GM23338 (cell line): Measurements from ENCODE around the gene SLC13A4. TPM values are rescaled to one million over a fixed set of nuclear protein-coding genes. Genes with fewer than 3 reads are reported as not detected.

ENCODE experiments used
- ATAC-seq: fragments of 200-7000 bp; cut with Tn5 transposase; 3 replicates; pipeline ENCODE4 v1.9.1; 2020
- DNase-seq: peaks from one replicate; pipeline ENCODE4 v3.0.0-alpha.2; 2015; ENCODE audit warnings: low spot score
- H2AFZ ChIP-seq: fragments of 200-600 bp; sonication (generic); 2 replicates; pipeline ENCODE4 v1.8.0; 2016; ENCODE audit warnings: antibody characterized with exemption, mild to moderate bottlenecking, moderate library complexity
- H3F3A ChIP-seq: fragments of 200-600 bp; sonication (generic); replicated peaks from 2 replicates; pipeline ENCODE4 v1.8.0; 2017; ENCODE audit warnings: antibody characterized with exemption, mixed run types, low read depth
- H3K27ac ChIP-seq: fragments of 200-600 bp; sonication (generic); 2 replicates; pipeline ENCODE4 v1.6.1; 2016; ENCODE audit warnings: low read depth
- H3K27me3 ChIP-seq: fragments of 200-600 bp; sonication (generic); 2 replicates; pipeline ENCODE4 v1.8.0; 2016; ENCODE audit warnings: mild to moderate bottlenecking, mixed run types, moderate library complexity; ENCODE audit not compliant: insufficient read depth
- H3K36me3 ChIP-seq: fragments of 200-600 bp; sonication (generic); 2 replicates; pipeline ENCODE4 v1.8.0; 2016; ENCODE audit warnings: mild to moderate bottlenecking; ENCODE audit not compliant: insufficient read depth
- H3K4me1 ChIP-seq: fragments of 200-600 bp; sonication (generic); 2 replicates; pipeline ENCODE4 v1.8.0; 2016; ENCODE audit warnings: mild to moderate bottlenecking, moderate library complexity; ENCODE audit not compliant: insufficient read depth
- H3K4me2 ChIP-seq: fragments of 200-600 bp; sonication (generic); 2 replicates; pipeline ENCODE4 v1.7.1; 2017; ENCODE audit warnings: mixed run types
- H3K4me3 ChIP-seq: fragments of 200-600 bp; sonication (generic); 2 replicates; pipeline ENCODE4 v1.6.1; 2016; ENCODE audit warnings: mixed run types
- H3K79me2 ChIP-seq: fragments of 200-600 bp; sonication (generic); replicated peaks from 2 replicates; pipeline ENCODE4 v1.8.0; 2017; ENCODE audit warnings: mild to moderate bottlenecking; ENCODE audit not compliant: insufficient read depth
- H3K9me2 ChIP-seq: fragments of 200-600 bp; sonication (generic); 2 replicates; pipeline ENCODE4 v1.8.0; 2017; ENCODE audit not compliant: insufficient read depth
- H4K20me1 ChIP-seq: fragments of 200-600 bp; sonication (generic); replicated peaks from 2 replicates; pipeline ENCODE4 v1.8.0; 2017; ENCODE audit warnings: mild to moderate bottlenecking; ENCODE audit not compliant: insufficient read depth
- H3K27ac Mint-ChIP-seq: 2 replicates; pipeline ENCODE4 v1.8.0; 2020; ENCODE audit warnings: inconsistent platforms, mild to moderate bottlenecking, moderate library complexity, mixed read lengths
- H3K27me3 Mint-ChIP-seq: 3 replicates; pipeline ENCODE4 v1.8.0; 2022; ENCODE audit warnings: low read depth, mild to moderate bottlenecking, moderate library complexity, mixed read lengths, inconsistent platforms; ENCODE audit not compliant: insufficient read depth, poor library complexity
- H3K36me3 Mint-ChIP-seq: 3 replicates; pipeline ENCODE4 v1.8.0; 2021; ENCODE audit warnings: low read depth, mild to moderate bottlenecking, inconsistent platforms, moderate library complexity, mixed read lengths
- H3K4me1 Mint-ChIP-seq: 3 replicates; pipeline ENCODE4 v1.8.0; 2020; ENCODE audit warnings: mild to moderate bottlenecking, inconsistent platforms, mixed read lengths
- H3K4me3 Mint-ChIP-seq: 3 replicates; pipeline ENCODE4 v1.8.0; 2021; ENCODE audit warnings: moderate library complexity, mild to moderate bottlenecking, inconsistent platforms, mixed read lengths
- H3K9me3 Mint-ChIP-seq: 3 replicates; pipeline ENCODE4 v1.8.0; 2020; ENCODE audit warnings: moderate library complexity, mild to moderate bottlenecking, inconsistent platforms, mixed read lengths
- CREB1 ChIP-seq: fragments of 250-450 bp; sonication (Bioruptor Pico); IDR thresholded peaks from 2 replicates; pipeline ENCODE4 v1.5.0; 2020; ENCODE audit warnings: low read depth, mild to moderate bottlenecking, moderate library complexity
- EZH2 ChIP-seq: fragments of 200-600 bp; sonication (generic); IDR thresholded peaks from one replicate; pipeline ENCODE4 v1.8.0; 2017; ENCODE audit warnings: antibody characterized with exemption, mild to moderate bottlenecking, low read depth; ENCODE audit not compliant: unreplicated experiment
- EZH2phosphoT487 ChIP-seq: fragments of 200-600 bp; sonication (generic); IDR thresholded peaks from one replicate; pipeline ENCODE4 v1.8.1; 2018; ENCODE audit warnings: antibody characterized with exemption; ENCODE audit not compliant: unreplicated experiment
- JUNB ChIP-seq: IDR thresholded peaks from one replicate; pipeline ENCODE4 v1.6.1; 2016; ENCODE audit warnings: antibody characterized with exemption; ENCODE audit not compliant: unreplicated experiment
- NANOG ChIP-seq: IDR thresholded peaks from 2 replicates; pipeline ENCODE4 v1.6.1; 2016; ENCODE audit warnings: antibody characterized with exemption, borderline replicate concordance
- POLR2AphosphoS5 ChIP-seq: IDR thresholded peaks from 2 replicates; pipeline ENCODE4 v1.6.1; 2016; ENCODE audit warnings: antibody characterized with exemption, low read depth
- REST ChIP-seq: IDR thresholded peaks from one replicate; pipeline ENCODE4 v1.6.1; 2018; ENCODE audit warnings: antibody characterized with exemption; ENCODE audit not compliant: unreplicated experiment
- STAT1 ChIP-seq: IDR thresholded peaks from one replicate; pipeline ENCODE4 v1.6.1; 2016; ENCODE audit warnings: antibody characterized with exemption; ENCODE audit not compliant: unreplicated experiment
- ZNF114 ChIP-seq: fragments of 250-450 bp; sonication (Bioruptor Pico); IDR thresholded peaks from 2 replicates; pipeline ENCODE4 v1.5.0; 2020; ENCODE audit warnings: mild to moderate bottlenecking, moderate library complexity
- ZNF331 ChIP-seq: fragments of 250-450 bp; sonication (Bioruptor Pico); IDR thresholded peaks from 2 replicates; pipeline ENCODE4 v1.5.0; 2020; ENCODE audit warnings: low read depth, mild to moderate bottlenecking, moderate library complexity
- polyA plus RNA-seq: library from polyadenylated mRNA; unstranded; fragments of >200 nt; fragmentation: Nextera tagmentation; extraction: Ambion mirVana; gene quantifications from 2 replicates; pipeline ENCODE4 v1.2.1, GENCODE V29; 2016
- total RNA-seq: library from RNA; depleted of rRNA; stranded (reverse); fragments of >200 nt; shearing (Covaris generic); gene quantifications from 2 replicates; pipeline ENCODE4 v1.2.3, GENCODE V29; 2014
- TF ChIP-seq, protein P1 (sequence below): IDR thresholded peaks from 2 replicates; pipeline ENCODE4 v1.6.1; 2016; ENCODE audit warnings: antibody characterized with exemption
- TF ChIP-seq, protein P2 (sequence below): fragments of 250-450 bp; sonication (Bioruptor Pico); IDR thresholded peaks from 2 replicates; pipeline ENCODE4 v1.5.0; 2020; ENCODE audit warnings: mild to moderate bottlenecking, moderate library complexity
- TF ChIP-seq, protein P3 (sequence below), 2 experiments: fragments of 200-600 bp in 1 of 2; sonication (generic) in 1 of 2; conservative IDR thresholded peaks; 2 replicates each; pipeline versions ENCODE4 v1.5.1 to v1.6.1; 2016 to 2017; ENCODE audit warnings: antibody characterized with exemption in 2 of 2, low read depth in 2 of 2, mild to moderate bottlenecking in 2 of 2, moderate library complexity in 1 of 2

Gene SLC13A4
- total and polyA plus RNA-seq, 2 experiments from 2014 or later: 1.7 to 2.3 TPM

DNA sequence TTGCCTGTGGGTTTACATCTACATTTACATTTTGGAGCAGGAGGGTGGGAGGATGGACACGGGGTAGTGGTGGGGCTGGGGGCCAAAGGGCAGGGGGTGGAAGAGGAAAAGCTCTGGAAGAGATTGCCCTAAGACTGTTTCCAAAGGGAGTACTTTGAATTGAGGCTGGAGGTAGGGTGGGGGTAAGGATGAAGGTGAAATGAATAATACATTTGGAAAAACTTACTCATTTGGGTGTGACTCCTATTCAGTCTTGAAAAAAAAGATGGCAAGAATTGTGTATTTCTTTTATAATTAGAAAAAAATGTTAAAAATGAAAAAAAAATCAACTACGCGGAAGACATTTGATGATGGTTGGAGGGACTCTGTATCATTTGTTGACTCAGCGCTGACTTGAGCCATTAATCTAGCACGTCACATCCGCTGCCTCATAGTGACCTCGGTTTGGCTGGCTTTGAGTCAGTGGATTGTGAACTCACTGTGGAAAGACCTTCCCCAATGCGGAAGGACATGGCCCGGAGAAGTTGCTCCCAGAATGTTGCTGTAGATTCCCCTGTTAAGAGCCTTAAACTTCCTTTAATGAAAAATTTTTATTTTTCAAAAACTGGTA lies 17.8 kb upstream of the SLC13A4 start:
- Histone ChIP-seq H3K27me3 (no peaks in the 10 kb centered on the region), H3F3A (no peaks in the 10 kb centered on the region), H3K9me2 (no peaks in the 10 kb centered on the region), H3K4me2 (no peak overlapping the region), H3K79me2 (no peaks in the 10 kb centered on the region), H3K27ac (no peak overlapping the region), H3K4me3 (no peak overlapping the region), H4K20me1 (no peaks in the 10 kb centered on the region), H3K4me1 (peaks cover 9% of the 10 kb centered on the region; the same call in 1 of the 2 replicates), H3K36me3 (no peaks in the 10 kb centered on the region), H2AFZ (no peak overlapping the region)
- DNase-seq (no peak), ATAC-seq (no peak)
- Mint-ChIP-seq H3K4me3 (no peak overlapping the region), H3K9me3 (no peaks in the 10 kb centered on the region), H3K36me3 (no peaks in the 10 kb centered on the region), H3K4me1 (peaks cover 13% of the 10 kb centered on the region), H3K27ac (no peak overlapping the region), H3K27me3 (peaks cover 6% of the 10 kb centered on the region)
- TF ChIP-seq, protein P1, sequence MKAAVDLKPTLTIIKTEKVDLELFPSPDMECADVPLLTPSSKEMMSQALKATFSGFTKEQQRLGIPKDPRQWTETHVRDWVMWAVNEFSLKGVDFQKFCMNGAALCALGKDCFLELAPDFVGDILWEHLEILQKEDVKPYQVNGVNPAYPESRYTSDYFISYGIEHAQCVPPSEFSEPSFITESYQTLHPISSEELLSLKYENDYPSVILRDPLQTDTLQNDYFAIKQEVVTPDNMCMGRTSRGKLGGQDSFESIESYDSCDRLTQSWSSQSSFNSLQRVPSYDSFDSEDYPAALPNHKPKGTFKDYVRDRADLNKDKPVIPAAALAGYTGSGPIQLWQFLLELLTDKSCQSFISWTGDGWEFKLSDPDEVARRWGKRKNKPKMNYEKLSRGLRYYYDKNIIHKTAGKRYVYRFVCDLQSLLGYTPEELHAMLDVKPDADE: no peak
- TF ChIP-seq REST (no peak), ZNF331 (CRISPR knock-in tag) (no peak), EZH2 (no peak), STAT1 (no peak), EZH2phosphoT487 (no peak), CREB1 (no peak), JUNB (no peak), ZNF114 (no peak), NANOG (no peak), POLR2AphosphoS5 (no peak)
- TF ChIP-seq, protein P2, sequence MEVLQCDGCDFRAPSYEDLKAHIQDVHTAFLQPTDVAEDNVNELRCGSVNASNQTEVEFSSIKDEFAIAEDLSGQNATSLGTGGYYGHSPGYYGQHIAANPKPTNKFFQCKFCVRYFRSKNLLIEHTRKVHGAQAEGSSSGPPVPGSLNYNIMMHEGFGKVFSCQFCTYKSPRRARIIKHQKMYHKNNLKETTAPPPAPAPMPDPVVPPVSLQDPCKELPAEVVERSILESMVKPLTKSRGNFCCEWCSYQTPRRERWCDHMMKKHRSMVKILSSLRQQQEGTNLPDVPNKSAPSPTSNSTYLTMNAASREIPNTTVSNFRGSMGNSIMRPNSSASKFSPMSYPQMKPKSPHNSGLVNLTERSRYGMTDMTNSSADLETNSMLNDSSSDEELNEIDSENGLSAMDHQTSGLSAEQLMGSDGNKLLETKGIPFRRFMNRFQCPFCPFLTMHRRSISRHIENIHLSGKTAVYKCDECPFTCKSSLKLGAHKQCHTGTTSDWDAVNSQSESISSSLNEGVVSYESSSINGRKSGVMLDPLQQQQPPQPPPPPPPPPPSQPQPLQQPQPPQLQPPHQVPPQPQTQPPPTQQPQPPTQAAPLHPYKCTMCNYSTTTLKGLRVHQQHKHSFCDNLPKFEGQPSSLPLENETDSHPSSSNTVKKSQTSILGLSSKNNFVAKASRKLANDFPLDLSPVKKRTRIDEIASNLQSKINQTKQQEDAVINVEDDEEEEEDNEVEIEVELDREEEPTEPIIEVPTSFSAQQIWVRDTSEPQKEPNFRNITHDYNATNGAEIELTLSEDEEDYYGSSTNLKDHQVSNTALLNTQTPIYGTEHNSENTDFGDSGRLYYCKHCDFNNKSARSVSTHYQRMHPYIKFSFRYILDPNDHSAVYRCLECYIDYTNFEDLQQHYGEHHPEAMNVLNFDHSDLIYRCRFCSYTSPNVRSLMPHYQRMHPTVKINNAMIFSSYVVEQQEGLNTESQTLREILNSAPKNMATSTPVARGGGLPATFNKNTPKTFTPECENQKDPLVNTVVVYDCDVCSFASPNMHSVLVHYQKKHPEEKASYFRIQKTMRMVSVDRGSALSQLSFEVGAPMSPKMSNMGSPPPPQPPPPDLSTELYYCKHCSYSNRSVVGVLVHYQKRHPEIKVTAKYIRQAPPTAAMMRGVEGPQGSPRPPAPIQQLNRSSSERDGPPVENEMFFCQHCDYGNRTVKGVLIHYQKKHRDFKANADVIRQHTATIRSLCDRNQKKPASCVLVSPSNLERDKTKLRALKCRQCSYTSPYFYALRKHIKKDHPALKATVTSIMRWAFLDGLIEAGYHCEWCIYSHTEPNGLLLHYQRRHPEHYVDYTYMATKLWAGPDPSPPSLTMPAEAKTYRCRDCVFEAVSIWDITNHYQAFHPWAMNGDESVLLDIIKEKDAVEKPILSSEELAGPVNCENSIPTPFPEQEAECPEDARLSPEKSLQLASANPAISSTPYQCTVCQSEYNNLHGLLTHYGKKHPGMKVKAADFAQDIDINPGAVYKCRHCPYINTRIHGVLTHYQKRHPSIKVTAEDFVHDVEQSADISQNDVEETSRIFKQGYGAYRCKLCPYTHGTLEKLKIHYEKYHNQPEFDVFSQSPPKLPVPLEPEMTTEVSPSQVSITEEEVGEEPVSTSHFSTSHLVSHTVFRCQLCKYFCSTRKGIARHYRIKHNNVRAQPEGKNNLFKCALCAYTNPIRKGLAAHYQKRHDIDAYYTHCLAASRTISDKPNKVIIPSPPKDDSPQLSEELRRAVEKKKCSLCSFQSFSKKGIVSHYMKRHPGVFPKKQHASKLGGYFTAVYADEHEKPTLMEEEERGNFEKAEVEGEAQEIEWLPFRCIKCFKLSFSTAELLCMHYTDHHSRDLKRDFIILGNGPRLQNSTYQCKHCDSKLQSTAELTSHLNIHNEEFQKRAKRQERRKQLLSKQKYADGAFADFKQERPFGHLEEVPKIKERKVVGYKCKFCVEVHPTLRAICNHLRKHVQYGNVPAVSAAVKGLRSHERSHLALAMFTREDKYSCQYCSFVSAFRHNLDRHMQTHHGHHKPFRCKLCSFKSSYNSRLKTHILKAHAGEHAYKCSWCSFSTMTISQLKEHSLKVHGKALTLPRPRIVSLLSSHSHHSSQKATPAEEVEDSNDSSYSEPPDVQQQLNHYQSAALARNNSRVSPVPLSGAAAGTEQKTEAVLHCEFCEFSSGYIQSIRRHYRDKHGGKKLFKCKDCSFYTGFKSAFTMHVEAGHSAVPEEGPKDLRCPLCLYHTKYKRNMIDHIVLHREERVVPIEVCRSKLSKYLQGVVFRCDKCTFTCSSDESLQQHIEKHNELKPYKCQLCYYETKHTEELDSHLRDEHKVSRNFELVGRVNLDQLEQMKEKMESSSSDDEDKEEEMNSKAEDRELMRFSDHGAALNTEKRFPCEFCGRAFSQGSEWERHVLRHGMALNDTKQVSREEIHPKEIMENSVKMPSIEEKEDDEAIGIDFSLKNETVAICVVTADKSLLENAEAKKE (CRISPR knock-in tag): no peak
- TF ChIP-seq, protein P3, sequence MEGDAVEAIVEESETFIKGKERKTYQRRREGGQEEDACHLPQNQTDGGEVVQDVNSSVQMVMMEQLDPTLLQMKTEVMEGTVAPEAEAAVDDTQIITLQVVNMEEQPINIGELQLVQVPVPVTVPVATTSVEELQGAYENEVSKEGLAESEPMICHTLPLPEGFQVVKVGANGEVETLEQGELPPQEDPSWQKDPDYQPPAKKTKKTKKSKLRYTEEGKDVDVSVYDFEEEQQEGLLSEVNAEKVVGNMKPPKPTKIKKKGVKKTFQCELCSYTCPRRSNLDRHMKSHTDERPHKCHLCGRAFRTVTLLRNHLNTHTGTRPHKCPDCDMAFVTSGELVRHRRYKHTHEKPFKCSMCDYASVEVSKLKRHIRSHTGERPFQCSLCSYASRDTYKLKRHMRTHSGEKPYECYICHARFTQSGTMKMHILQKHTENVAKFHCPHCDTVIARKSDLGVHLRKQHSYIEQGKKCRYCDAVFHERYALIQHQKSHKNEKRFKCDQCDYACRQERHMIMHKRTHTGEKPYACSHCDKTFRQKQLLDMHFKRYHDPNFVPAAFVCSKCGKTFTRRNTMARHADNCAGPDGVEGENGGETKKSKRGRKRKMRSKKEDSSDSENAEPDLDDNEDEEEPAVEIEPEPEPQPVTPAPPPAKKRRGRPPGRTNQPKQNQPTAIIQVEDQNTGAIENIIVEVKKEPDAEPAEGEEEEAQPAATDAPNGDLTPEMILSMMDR (conservative IDR thresholded peaks at IDR 0.05; ENCODE audit: low read depth in 2 of 2): no peak
